ENCODE results near the gene TM9SF4.

DNA sequence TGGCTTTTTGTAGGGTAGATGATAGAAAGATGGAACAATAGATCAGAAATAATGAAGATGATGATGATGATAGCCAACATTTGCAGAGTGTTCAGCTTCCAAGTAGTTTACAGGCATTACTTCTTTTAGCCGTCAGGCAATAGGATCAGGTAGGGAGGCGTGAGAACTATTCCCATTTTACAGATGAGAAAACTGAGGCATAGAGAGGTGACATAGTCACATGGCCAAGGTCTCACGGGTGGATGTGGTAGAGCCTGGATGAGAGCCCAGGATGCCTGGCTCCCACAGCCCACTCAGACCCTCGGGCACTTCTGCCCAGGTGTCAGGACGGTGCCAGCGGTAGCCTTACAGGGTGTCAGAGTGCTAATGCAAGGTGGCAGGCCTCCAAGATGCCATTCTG, 26.0 kb upstream of the TM9SF4 start:
- TF ChIP-seq, protein P1, sequence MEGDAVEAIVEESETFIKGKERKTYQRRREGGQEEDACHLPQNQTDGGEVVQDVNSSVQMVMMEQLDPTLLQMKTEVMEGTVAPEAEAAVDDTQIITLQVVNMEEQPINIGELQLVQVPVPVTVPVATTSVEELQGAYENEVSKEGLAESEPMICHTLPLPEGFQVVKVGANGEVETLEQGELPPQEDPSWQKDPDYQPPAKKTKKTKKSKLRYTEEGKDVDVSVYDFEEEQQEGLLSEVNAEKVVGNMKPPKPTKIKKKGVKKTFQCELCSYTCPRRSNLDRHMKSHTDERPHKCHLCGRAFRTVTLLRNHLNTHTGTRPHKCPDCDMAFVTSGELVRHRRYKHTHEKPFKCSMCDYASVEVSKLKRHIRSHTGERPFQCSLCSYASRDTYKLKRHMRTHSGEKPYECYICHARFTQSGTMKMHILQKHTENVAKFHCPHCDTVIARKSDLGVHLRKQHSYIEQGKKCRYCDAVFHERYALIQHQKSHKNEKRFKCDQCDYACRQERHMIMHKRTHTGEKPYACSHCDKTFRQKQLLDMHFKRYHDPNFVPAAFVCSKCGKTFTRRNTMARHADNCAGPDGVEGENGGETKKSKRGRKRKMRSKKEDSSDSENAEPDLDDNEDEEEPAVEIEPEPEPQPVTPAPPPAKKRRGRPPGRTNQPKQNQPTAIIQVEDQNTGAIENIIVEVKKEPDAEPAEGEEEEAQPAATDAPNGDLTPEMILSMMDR (IDR thresholded peaks at IDR 0.05 in 4 of 5, conservative IDR thresholded peaks at IDR 0.05 in 1 of 5): no peak
- no peak for TF ChIP-seq POLR2A (IDR thresholded peaks at IDR 0.05)
